H9 (cell line): ENCODE measurements around the gene PYGO2. TPM values are rescaled to one million over a fixed set of nuclear protein-coding genes. Genes with fewer than 3 reads are reported as not detected.

ENCODE experiments used
- DNase-seq: peaks from one replicate; pipeline ENCODE4 v3.0.0-alpha.2; 2017
- H2AFZ ChIP-seq: one replicate; pipeline ENCODE4 v1.6.1; 2013; ENCODE audit warnings: mild to moderate bottlenecking, low read length, control low read depth, moderate library complexity
- H2AK5ac ChIP-seq: 2 replicates; pipeline ENCODE4 v1.6.1; 2013; ENCODE audit warnings: low read length, control low read depth, mixed read lengths; ENCODE audit not compliant: insufficient read length
- H2BK120ac ChIP-seq: one replicate; pipeline ENCODE4 v1.6.1; 2013; ENCODE audit warnings: low read depth, mild to moderate bottlenecking, low read length, control low read depth, inconsistent platforms; ENCODE audit not compliant: poor library complexity, severe bottlenecking
- H2BK12ac ChIP-seq: 2 replicates; pipeline ENCODE4 v1.6.1; 2013; ENCODE audit warnings: low read length, control low read depth, mixed read lengths, low read depth; ENCODE audit not compliant: insufficient read length
- H2BK15ac ChIP-seq: 2 replicates; pipeline ENCODE4 v1.6.1; 2013; ENCODE audit warnings: low read depth, low read length, control low read depth
- H2BK20ac ChIP-seq: one replicate; pipeline ENCODE4 v1.6.1; 2013; ENCODE audit warnings: low read depth, mild to moderate bottlenecking, low read length, control low read depth, inconsistent platforms; ENCODE audit not compliant: poor library complexity, severe bottlenecking
- H2BK5ac ChIP-seq: 2 replicates; pipeline ENCODE4 v1.6.1; 2013; ENCODE audit warnings: low read length, control low read depth, mixed read lengths; ENCODE audit not compliant: insufficient read length
- H3K14ac ChIP-seq: 2 replicates; pipeline ENCODE4 v1.6.1; 2013; ENCODE audit warnings: low read length, control low read depth; ENCODE audit not compliant: insufficient read depth
- H3K18ac ChIP-seq: 2 replicates; pipeline ENCODE4 v1.6.1; 2013; ENCODE audit warnings: low read depth, mild to moderate bottlenecking, mixed read lengths, low read length, control low read depth; ENCODE audit not compliant: insufficient read length
- H3K23ac ChIP-seq: 2 replicates; pipeline ENCODE4 v1.6.1; 2013; ENCODE audit warnings: low read length, control low read depth, mixed read lengths, low read depth; ENCODE audit not compliant: insufficient read length
- H3K23me2 ChIP-seq: 2 replicates; pipeline ENCODE4 v1.6.1; 2013; ENCODE audit warnings: low read depth, mild to moderate bottlenecking, mixed read lengths, low read length, control low read depth; ENCODE audit not compliant: insufficient read length, poor library complexity, severe bottlenecking
- H3K27ac ChIP-seq: 2 replicates; pipeline ENCODE4 v1.5.1; 2013; ENCODE audit warnings: low read length, control low read depth, mixed read lengths, low read depth; ENCODE audit not compliant: insufficient read length
- H3K27me3 ChIP-seq: 2 replicates; pipeline ENCODE4 v1.6.1; 2013; ENCODE audit warnings: low read length, control low read depth, inconsistent platforms; ENCODE audit not compliant: insufficient read depth
- H3K4ac ChIP-seq: 2 replicates; pipeline ENCODE4 v1.6.1; 2013; ENCODE audit warnings: low read depth, mild to moderate bottlenecking, control low read depth, inconsistent platforms, low read length, moderate library complexity
- H3K4me1 ChIP-seq: 2 replicates; pipeline ENCODE4 v1.6.1; 2013; ENCODE audit warnings: low read length, control low read depth, inconsistent platforms; ENCODE audit not compliant: insufficient read depth
- H3K4me2 ChIP-seq: 2 replicates; pipeline ENCODE4 v1.6.1; 2013; ENCODE audit warnings: low read length, control low read depth, mixed read lengths; ENCODE audit not compliant: insufficient read length, insufficient read depth
- H3K56ac ChIP-seq: 2 replicates; pipeline ENCODE4 v1.6.1; 2013; ENCODE audit warnings: low read depth, mild to moderate bottlenecking, mixed read lengths, low read length, control low read depth; ENCODE audit not compliant: insufficient read length
- H3K79me1 ChIP-seq: 2 replicates; pipeline ENCODE4 v1.6.1; 2013; ENCODE audit warnings: low read depth, mild to moderate bottlenecking, moderate library complexity, low read length, control low read depth, inconsistent platforms; ENCODE audit not compliant: insufficient read depth, poor library complexity, severe bottlenecking
- H3K79me2 ChIP-seq: 2 replicates; pipeline ENCODE4 v1.6.1; 2013; ENCODE audit warnings: low read length, control low read depth, inconsistent platforms; ENCODE audit not compliant: insufficient read depth
- H3K9ac ChIP-seq: 2 replicates; pipeline ENCODE4 v1.6.1; 2013; ENCODE audit warnings: low read length, control low read depth, mixed read lengths; ENCODE audit not compliant: insufficient read length; ENCODE audit errors: extremely low read depth
- H3K9me3 ChIP-seq: one replicate; pipeline ENCODE4 v1.6.1; 2013; ENCODE audit warnings: low read depth, low read length, inconsistent platforms; ENCODE audit not compliant: control insufficient read depth
- H3T11ph ChIP-seq: one replicate; pipeline ENCODE4 v1.6.1; 2013; ENCODE audit warnings: mild to moderate bottlenecking, low read length, control low read depth, inconsistent platforms
- H4K20me1 ChIP-seq: one replicate; pipeline ENCODE4 v1.6.1; 2013; ENCODE audit not compliant: control insufficient read depth, insufficient read length, insufficient read depth
- H4K5ac ChIP-seq: 2 replicates; pipeline ENCODE4 v1.6.1; 2013; ENCODE audit warnings: low read depth, mild to moderate bottlenecking, mixed read lengths, low read length, control low read depth; ENCODE audit not compliant: insufficient read length
- H4K8ac ChIP-seq: replicated peaks from 2 replicates; pipeline ENCODE4 v1.6.1; 2013; ENCODE audit warnings: low read length, control low read depth, mixed read lengths, low read depth; ENCODE audit not compliant: insufficient read length
- H4K91ac ChIP-seq: 2 replicates; pipeline ENCODE4 v1.6.1; 2013; ENCODE audit warnings: low read depth, mild to moderate bottlenecking, moderate library complexity, mixed read lengths, low read length, control low read depth; ENCODE audit not compliant: insufficient read length
- H3K27ac Mint-ChIP-seq, 3 experiments: 2 replicates in 2 of 3; 3 replicates in 1 of 3; pipeline ENCODE4 v1.8.0; 2020 to 2021; ENCODE audit warnings: mixed read lengths in 3 of 3, mild to moderate bottlenecking in 1 of 3, moderate library complexity in 1 of 3
- H3K27me3 Mint-ChIP-seq: 2 replicates; pipeline ENCODE4 v1.8.0; 2021; ENCODE audit warnings: low read depth, mild to moderate bottlenecking, moderate library complexity, mixed read lengths
- H3K36me3 Mint-ChIP-seq, 3 experiments: 2 replicates in 2 of 3; 3 replicates in 1 of 3; pipeline ENCODE4 v1.8.0; 2020 to 2021; ENCODE audit warnings: low read depth in 3 of 3, mixed read lengths in 3 of 3; ENCODE audit not compliant: insufficient read depth in 1 of 3
- H3K4me1 Mint-ChIP-seq, 2 experiments: 2 replicates each; pipeline ENCODE4 v1.8.0; 2020; ENCODE audit warnings: mixed read lengths in 2 of 2
- H3K4me3 Mint-ChIP-seq, 2 experiments: 2 replicates in 1 of 2; 3 replicates in 1 of 2; pipeline ENCODE4 v1.8.0; 2020 to 2021; ENCODE audit warnings: mild to moderate bottlenecking in 2 of 2, mixed read lengths in 2 of 2, moderate library complexity in 1 of 2
- H3K9me3 Mint-ChIP-seq, 2 experiments: 2 replicates in 1 of 2; 3 replicates in 1 of 2; pipeline ENCODE4 v1.8.0; 2020; ENCODE audit warnings: mild to moderate bottlenecking in 2 of 2, mixed read lengths in 2 of 2, moderate library complexity in 1 of 2
- CTCF ChIP-seq: fragments of 200-600 bp; sonication (generic); conservative IDR thresholded peaks from 3 replicates; pipeline ENCODE4 v1.8.0; 2021; ENCODE audit warnings: antibody characterized with exemption, mild to moderate bottlenecking
- WGBS: extraction: QIAGEN DNeasy Blood & Tissue Kit; methylation state at CpG from one replicate; pipeline ENCODE4 v1.1.7; 2013; ENCODE audit warnings: missing lambda C conversion rate, low lambda C conversion rate, mixed read lengths; ENCODE audit not compliant: insufficient read length; ENCODE audit errors: extremely low coverage; 5-methylcytosine and 5-hydroxymethylcytosine counted together
- total RNA-seq: library from RNA; stranded (reverse); gene quantifications from 2 replicates; pipeline ENCODE4 v1.2.1, GENCODE V29; 2021

PYGO2 gene
- total RNA-seq, 1 experiment from 2014 or later = 38.7 TPM

GRCh38 chr1:154975409-154976059, 14.0 kb upstream of the PYGO2 start:
- Histone ChIP-seq H2BK12ac (no peak overlapping the region), H3T11ph (no peak overlapping the region), H3K23me2 (peaks cover 26% of the 10 kb centered on the region), H4K5ac (no peak overlapping the region), H3K9ac (peak overlapping the region; percentile 93), H2AK5ac (no peak overlapping the region), H2BK15ac (no peak overlapping the region), H4K8ac (no peak overlapping the region), H3K56ac (no peak overlapping the region), H2BK5ac (no peak overlapping the region), H3K4ac (no peak overlapping the region), H3K4me1 (peaks cover 4% of the 10 kb centered on the region; the same call in 1 of the 2 replicates), H3K23ac (no peak overlapping the region), H2BK20ac (no peak overlapping the region), H2AFZ (no peak overlapping the region), H4K20me1 (no peaks in the 10 kb centered on the region), H3K14ac (peak overlapping the region; percentile 64; the same call in 1 of the 2 replicates), H3K79me1 (no peaks in the 10 kb centered on the region), H4K91ac (no peak overlapping the region), H3K27ac (peak overlapping the region; percentile 49), H3K9me3 (no peaks in the 10 kb centered on the region), H3K27me3 (no peaks in the 10 kb centered on the region), H3K4me2 (peak overlapping the region; percentile 87), H3K18ac (peak overlapping the region; percentile 25), H3K79me2 (peaks cover 24% of the 10 kb centered on the region), H2BK120ac (no peak overlapping the region)
- Mint-ChIP-seq H3K27me3 (no peaks in the 10 kb centered on the region), H3K4me3 (no peak overlapping the region), H3K9me3 (no peaks in the 10 kb centered on the region), H3K4me1 (peaks cover 26 to 28% of the 10 kb centered on the region in 2 experiments), H3K27ac (no peak overlapping the region), H3K36me3 (peaks cover 19 to 36% (median 31%) of the 10 kb centered on the region in 3 experiments; a peak in 6 of 7 replicates)
- DNase-seq = no peak
- no CpG with 5 or more reads among the region's 24 CpGs for WGBS
- no peak for TF ChIP-seq CTCF
